ENCODE measurements around the gene PFN3.

DNA sequence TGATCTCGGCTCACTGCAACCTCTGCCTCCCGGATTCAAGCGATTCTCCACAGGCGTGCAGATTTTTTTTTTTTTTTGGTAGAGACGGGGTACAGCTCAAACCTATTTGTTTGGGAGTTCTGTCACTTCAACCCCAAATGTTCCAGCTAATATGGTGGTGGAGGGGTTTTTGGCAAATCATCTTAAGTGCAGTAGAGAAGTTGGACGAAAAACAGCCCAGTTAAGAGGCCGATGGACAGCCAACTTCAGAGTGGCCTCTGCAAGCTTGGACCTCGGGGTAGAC is 45.4 kb upstream of the PFN3 start:
- TF ChIP-seq GATA2 (IDR thresholded peaks at IDR 0.05; ENCODE audit: low read depth, low read length) (no peak), GATA3 (IDR thresholded peaks at IDR 0.05; ENCODE audit: low read depth, low read length) (no peak)

Measured in SH-SY5Y (cell line).